ENCODE data around the gene ELOB. TPM values are rescaled to one million over a fixed set of nuclear protein-coding genes. Genes with fewer than 3 reads are reported as not detected.

Gene ELOB
- total RNA-seq, 1 experiment from 2014 or later = 259 TPM

GRCh38 chr16:2824626-2825025, 47.5 kb upstream of the ELOB start:
- H3K27me3 ChIP-seq (ENCODE audit: insufficient read depth, low read depth) = no peaks in the 10 kb centered on the region
- no peak overlapping the region for H3K4me2 ChIP-seq
- H3K27ac ChIP-seq = no peak overlapping the region
- BruUV-seq (replicated peaks) = no TSS peak
- no peak overlapping the region for H3K4me3 ChIP-seq
- ChIA-PET CTCF (no interaction called here), POLR2A (ENCODE audit: unreplicated experiment) (no interaction called here)
- H3F3A ChIP-seq (ENCODE audit: insufficient read depth, low read depth) = peaks cover 22% of the 10 kb centered on the region; the same call in 1 of the 2 replicates
- no peaks in the 10 kb centered on the region for H3K79me2 ChIP-seq (ENCODE audit: low read depth)
- H2AFZ ChIP-seq = no peak overlapping the region
- H4K20me1 ChIP-seq (ENCODE audit: insufficient read depth) = no peaks in the 10 kb centered on the region
- no peaks in the 10 kb centered on the region for H3K36me3 ChIP-seq (ENCODE audit: low read depth)
- H3K9me2 ChIP-seq (ENCODE audit: insufficient read depth) = no peaks in the 10 kb centered on the region
- TF ChIP-seq EZH2 (IDR thresholded peaks at IDR 0.05; ENCODE audit: low read depth) (no peak), CTCF (conservative IDR thresholded peaks at IDR 0.05) (no peak)
- peaks cover 4% of the 10 kb centered on the region for H3K4me1 ChIP-seq (replicated peaks; ENCODE audit: insufficient read depth)
- intact Hi-C loops (cut with micrococcal nuclease; ENCODE audit: unreplicated experiment) = no loop called here
- DNase-seq = no peak
- no peaks in the 10 kb centered on the region for H3K9me3 ChIP-seq (ENCODE audit: insufficient read depth, low read depth)

- H3K27ac ChIP-seq = no peak overlapping the region
- H3K9me2 ChIP-seq (ENCODE audit: insufficient read depth) = no peaks in the 10 kb centered on the region
- TF ChIP-seq CTCF (conservative IDR thresholded peaks at IDR 0.05) (no peak), EZH2 (IDR thresholded peaks at IDR 0.05; ENCODE audit: low read depth) (no peak)
- no TSS peak for BruUV-seq (replicated peaks)
- POLR2A ChIA-PET (ENCODE audit: unreplicated experiment) = no interaction called here
- no peak overlapping the region for H3K4me2 ChIP-seq
- H3K79me2 ChIP-seq (ENCODE audit: low read depth) = peaks cover 10% of the 10 kb centered on the region
- no peak for DNase-seq
- no peak overlapping the region for H3K4me3 ChIP-seq
- no peaks in the 10 kb centered on the region for H4K20me1 ChIP-seq (ENCODE audit: insufficient read depth)
- CTCF ChIA-PET = no interaction called here
- peaks cover 12% of the 10 kb centered on the region for H3K4me1 ChIP-seq (replicated peaks; ENCODE audit: insufficient read depth)
- no peak overlapping the region for H2AFZ ChIP-seq
- no peaks in the 10 kb centered on the region for H3K27me3 ChIP-seq (ENCODE audit: insufficient read depth, low read depth)
- intact Hi-C loops (cut with micrococcal nuclease; ENCODE audit: unreplicated experiment) = no loop called here
- H3K36me3 ChIP-seq (ENCODE audit: low read depth) = no peaks in the 10 kb centered on the region
- H3F3A ChIP-seq (ENCODE audit: insufficient read depth, low read depth) = peaks cover 31% of the 10 kb centered on the region; the same call in 1 of the 2 replicates
- no peaks in the 10 kb centered on the region for H3K9me3 ChIP-seq (ENCODE audit: insufficient read depth, low read depth)
Observed at GRCh38 chr16:2822496-2822895, 45.4 kb upstream of the ELOB start.

GRCh38 chr16:2822158-2822495, 45.0 kb upstream of the ELOB start:
- no TSS peak for BruUV-seq (replicated peaks)
- intact Hi-C loops (cut with micrococcal nuclease; ENCODE audit: unreplicated experiment) = no loop called here
- Histone ChIP-seq H3K4me3 (no peak overlapping the region), H3K9me2 (ENCODE audit: insufficient read depth) (no peaks in the 10 kb centered on the region), H3F3A (ENCODE audit: insufficient read depth, low read depth) (peaks cover 31% of the 10 kb centered on the region; the same call in 1 of the 2 replicates), H3K4me1 (replicated peaks; ENCODE audit: insufficient read depth) (peaks cover 12% of the 10 kb centered on the region), H3K36me3 (ENCODE audit: low read depth) (no peaks in the 10 kb centered on the region), H3K4me2 (no peak overlapping the region), H2AFZ (no peak overlapping the region), H3K79me2 (ENCODE audit: low read depth) (peaks cover 11% of the 10 kb centered on the region), H4K20me1 (ENCODE audit: insufficient read depth) (no peaks in the 10 kb centered on the region), H3K27me3 (ENCODE audit: insufficient read depth, low read depth) (no peaks in the 10 kb centered on the region), H3K27ac (no peak overlapping the region), H3K9me3 (ENCODE audit: insufficient read depth, low read depth) (no peaks in the 10 kb centered on the region)
- CTCF ChIA-PET = no interaction called here
- POLR2A ChIA-PET (ENCODE audit: unreplicated experiment) = no interaction called here
- TF ChIP-seq CTCF (conservative IDR thresholded peaks at IDR 0.05) (no peak), EZH2 (IDR thresholded peaks at IDR 0.05; ENCODE audit: low read depth) (no peak)
- no peak for DNase-seq
